SK-N-DZ (cell line): ENCODE results near the gene FILIP1L.

Source experiments
- DNase-seq: peaks from one replicate; pipeline ENCODE4 v3.0.0-alpha.2; 2015; ENCODE audit warnings: low spot score

FILIP1L gene

DNA sequence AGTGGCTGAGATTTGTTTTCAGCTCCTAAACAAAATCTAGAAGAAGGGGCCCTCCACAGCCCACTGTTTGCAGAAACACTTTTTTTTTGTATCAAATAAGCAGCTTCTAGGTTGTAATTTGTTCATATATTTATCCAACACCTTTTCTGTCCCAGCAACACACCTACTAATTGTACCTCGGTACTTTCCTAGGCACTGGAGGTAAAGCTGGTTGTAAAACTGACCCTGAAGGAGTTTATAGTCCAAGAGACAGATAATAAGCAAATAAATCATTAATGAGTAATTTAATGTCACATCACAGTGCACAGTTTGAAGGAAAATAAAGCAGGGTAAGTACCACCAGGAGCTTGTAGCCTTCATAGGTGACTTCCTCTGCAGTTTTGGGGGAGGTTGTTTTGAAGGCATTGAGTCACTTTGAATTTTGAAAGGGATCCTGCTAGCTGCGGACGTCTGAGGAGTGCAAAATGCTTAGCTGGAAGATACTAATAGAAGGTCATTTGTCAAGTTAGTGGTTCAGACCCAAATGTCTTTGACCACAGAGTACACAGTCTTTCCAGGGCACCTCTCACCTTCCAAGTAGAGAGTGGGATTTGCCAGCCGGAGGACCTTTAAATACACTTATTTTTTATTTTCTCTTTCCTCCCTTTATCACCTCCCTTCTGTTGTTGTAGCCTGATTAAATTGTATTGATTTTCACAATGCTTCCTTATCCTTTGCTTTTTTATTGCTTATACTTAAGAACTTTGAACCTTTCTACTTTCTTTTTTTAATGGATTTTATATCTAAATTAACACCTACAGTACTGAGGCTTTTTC lies 242.9 kb downstream of the FILIP1L start:
- DNase-seq: no peak

- DNase-seq: no peak
Observed at GRCh38 chr3:99870712-99871111, 243.6 kb downstream of the FILIP1L start.

DNA sequence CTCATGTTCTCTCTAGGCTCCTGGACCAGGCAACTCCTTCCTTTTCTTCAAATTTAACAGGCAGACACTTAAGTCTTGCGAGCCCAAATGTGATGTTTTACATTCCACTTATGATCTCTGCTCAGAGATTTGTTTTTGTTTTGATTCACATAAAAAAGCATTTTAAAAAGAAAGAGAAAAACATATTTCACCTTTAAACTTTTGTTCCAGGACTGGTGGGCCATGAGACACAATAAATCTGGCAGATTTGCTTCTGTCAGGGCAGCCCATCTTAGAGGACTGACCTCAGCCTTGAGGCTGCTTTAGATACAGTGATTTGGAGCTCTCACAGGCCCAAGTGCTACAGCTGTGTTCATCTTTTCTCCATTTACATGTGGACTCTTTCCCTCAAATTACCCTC lies 244.7 kb downstream of the FILIP1L start:
- DNase-seq: no peak

DNA sequence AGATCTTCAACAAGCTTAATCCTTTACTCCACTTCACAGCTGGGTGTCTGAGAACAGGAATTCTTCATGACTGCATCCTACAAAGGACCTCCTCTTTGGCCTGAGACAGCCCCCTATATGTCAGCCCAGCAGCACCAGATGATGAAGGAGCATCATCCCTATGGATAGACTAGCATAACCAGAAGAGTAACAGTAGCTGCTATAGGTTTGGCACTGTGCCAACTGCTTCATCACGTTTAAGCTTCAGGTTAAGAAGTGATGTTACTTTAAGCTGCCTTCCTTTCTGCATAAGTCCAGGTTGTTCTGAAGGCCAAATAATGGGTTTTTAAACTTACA lies 246.0 kb downstream of the FILIP1L start:
- DNase-seq: no peak

- DNase-seq: no peak
Observed at GRCh38 chr3:99867594-99868310, 246.5 kb downstream of the FILIP1L start.

DNA sequence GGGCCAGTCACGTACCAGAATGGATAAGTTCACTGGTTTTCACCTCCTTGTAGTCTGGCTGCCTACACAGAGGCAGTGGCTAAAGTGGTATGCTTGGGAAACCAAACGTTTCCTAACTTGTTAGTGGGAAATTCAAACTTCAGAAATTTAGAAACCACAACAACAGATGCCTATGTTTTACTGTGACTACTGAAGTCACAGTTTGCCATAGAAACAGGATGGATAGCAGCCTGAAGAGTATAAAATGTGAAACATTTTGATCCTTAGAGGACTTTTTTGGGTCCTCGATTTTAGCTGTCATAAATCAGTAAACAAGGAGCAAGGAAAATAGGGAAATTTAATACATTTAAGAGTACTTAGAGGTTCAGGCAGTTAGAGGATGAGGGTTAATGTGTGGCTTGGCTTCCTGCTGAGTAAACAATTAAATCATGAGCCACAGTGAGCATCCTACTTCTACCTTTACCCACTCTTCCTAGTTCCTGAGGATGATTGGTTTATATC lies 248.0 kb downstream of the FILIP1L start:
- DNase-seq: no peak

GRCh38 chr3:99865321-99865720 lies 249.0 kb downstream of the FILIP1L start:
- DNase-seq: no peak

- DNase-seq: no peak
Observed at GRCh38 chr3:99864289-99864688, 250.0 kb downstream of the FILIP1L start.

DNA sequence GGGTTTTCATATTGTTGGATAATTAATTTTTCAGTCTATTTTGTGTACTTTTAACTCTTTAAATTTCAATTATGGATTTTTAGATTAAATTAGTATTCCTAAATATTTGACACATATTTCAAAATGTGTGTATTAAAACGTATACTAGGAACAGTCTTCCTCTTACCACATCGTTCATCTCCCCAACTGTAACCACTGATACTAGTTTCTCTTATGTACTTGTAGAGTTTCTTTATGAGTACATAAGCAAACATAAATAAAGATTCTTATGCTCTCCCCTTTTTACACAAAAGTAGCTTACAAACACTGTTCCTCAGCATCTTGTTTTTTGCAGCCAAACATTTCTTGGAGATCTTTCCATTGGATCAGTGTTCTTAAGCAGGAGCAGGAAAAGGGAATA lies 250.7 kb downstream of the FILIP1L start:
- no peak for DNase-seq

DNA sequence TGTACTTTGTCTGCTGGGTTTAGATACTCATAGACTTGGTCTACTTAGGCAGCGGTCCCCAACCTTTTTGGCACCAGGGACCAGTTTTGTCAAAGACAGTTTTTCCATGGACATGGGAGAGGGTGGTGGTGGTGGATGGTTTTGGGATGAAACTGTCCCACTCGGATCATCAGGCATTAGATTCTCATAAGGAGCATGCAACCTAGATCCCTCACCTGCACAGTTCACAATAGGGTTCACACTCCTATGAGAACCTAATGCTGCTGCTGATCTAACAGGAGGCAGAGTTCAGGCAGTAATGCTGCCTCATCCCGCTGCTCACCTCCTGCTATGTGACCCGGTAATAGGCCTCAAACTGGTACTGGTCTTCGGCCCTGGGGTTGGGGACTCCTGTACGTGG lies 251.3 kb downstream of the FILIP1L start:
- DNase-seq: no peak

DNA sequence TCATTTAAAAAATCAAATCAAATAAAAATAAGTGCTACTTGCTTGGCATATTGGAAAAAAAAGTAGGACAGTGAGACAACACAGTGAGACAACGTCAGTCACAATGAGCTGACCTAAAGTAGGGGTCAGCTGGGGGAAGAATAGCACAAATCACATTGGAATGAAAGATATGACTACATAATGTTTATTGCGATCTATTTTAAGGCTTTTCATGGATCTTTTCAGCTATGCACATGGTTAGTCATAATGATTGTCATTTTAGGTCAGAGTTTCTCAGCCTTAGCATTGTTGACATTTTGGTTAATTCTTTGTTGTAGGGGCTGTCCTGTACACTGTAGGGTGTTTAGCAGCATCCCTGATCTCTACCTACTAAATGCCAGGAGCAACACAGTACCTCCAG lies 252.1 kb downstream of the FILIP1L start:
- DNase-seq: no peak

- no peak for DNase-seq
Observed at GRCh38 chr3:99861216-99861615, 253.1 kb downstream of the FILIP1L start.

DNA sequence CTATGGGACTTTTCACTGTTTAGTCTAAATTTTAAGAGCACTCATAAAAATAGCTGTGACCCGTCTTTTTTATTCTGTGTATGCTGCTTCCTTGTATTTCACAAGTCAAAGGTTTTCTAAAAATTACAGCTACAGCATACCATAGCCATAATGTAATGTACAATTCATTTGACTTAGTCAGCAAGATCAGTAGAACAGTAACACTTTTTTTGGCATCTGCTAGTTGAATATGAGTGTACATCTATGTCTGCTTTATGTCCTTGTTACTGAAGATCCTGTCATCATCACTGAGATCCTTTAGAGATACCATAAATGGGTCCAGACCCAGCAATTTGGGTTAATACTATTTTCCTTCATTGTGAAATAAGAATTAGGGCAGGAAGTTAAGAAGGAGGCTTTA lies 254.5 kb downstream of the FILIP1L start:
- peak; percentile 54 for DNase-seq

DNA sequence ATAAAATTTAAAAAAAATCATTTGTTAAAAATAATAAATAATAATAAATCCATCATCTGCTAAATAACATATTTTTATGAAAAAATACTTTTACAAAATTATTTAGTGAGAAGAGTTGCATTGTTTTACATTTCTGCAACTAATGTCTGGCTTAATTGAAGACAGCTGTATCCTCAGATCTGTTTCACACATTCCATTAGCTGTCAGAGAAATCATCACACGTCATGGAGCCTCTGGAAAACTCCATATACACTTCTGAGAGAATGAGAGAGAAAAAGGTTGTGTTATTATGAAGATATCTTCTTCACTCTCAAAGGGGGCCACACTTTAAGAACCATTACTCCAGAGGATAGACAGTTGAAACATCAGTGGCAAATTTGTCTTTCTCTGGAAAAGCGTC lies 255.8 kb downstream of the FILIP1L start:
- no peak for DNase-seq

DNA sequence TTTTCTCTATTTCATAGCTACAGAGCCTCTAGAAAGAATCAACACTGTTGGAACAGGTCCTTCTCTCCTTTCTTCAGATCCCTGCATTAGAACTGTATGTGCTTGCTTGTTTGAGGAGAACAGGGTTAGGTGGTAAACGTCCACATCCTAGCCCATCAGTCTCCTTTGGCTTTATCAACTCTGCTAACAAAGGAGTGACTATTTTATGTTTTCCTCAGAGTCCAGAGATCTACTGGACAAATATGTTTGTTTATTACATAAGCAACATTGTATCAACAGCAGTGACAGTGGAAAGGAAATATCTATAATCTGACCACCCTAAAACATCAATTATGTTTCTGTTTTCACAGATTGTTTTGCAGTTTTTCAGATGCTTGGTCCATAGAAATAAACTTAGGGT lies 257.0 kb downstream of the FILIP1L start:
- no peak for DNase-seq

- DNase-seq: no peak
Observed at GRCh38 chr3:99856437-99857220, 257.7 kb downstream of the FILIP1L start.

GRCh38 chr3:99855900-99856299 lies 258.4 kb downstream of the FILIP1L start:
- DNase-seq: no peak

- no peak for DNase-seq
Observed at GRCh38 chr3:99854756-99855298, 259.5 kb downstream of the FILIP1L start.

DNA sequence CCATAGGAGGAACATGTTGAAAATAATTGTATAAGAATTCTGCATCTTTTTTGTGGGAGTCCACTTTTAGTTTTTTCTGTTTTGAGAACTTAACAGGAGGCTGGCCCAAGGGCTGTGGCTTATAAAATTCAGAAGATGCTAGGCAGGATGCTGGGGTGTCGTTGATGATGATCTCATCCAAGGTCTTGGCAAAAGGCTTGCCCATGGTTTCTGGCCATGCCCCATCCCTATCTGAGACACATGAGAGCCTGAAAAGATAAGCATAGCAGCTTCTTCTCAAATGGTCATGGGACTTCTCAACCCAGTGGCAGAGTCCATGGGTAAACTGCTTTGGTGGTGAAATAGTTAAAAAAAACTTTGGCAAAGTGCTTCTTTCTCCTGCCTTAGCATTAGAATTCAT lies 261.4 kb downstream of the FILIP1L start:
- DNase-seq: no peak

DNA sequence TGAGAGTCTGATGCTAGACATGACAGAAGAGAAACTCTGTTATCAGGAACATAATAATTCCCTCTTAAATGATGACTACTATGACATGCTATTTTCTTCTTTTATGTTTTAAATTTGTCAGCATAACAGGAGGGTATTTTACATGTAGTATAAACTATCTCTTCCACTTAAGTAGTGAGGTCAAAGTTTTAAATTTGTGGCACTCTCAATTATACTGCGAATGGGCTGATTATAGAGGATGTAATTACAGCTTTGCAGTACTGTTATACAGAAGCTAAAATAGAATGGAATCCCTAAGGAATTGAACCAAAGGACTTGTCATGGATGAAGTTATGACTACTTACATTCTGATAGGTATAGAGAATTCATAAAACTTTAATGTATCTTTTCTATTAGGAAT lies 262.3 kb downstream of the FILIP1L start:
- DNase-seq: no peak

GRCh38 chr3:99850608-99851007 lies 263.7 kb downstream of the FILIP1L start:
- DNase-seq: no peak

GRCh38 chr3:99848433-99848832 lies 265.9 kb downstream of the FILIP1L start:
- no peak for DNase-seq
